Measurements from ENCODE around the gene ZMYND8.

The ZMYND8 gene

DNA sequence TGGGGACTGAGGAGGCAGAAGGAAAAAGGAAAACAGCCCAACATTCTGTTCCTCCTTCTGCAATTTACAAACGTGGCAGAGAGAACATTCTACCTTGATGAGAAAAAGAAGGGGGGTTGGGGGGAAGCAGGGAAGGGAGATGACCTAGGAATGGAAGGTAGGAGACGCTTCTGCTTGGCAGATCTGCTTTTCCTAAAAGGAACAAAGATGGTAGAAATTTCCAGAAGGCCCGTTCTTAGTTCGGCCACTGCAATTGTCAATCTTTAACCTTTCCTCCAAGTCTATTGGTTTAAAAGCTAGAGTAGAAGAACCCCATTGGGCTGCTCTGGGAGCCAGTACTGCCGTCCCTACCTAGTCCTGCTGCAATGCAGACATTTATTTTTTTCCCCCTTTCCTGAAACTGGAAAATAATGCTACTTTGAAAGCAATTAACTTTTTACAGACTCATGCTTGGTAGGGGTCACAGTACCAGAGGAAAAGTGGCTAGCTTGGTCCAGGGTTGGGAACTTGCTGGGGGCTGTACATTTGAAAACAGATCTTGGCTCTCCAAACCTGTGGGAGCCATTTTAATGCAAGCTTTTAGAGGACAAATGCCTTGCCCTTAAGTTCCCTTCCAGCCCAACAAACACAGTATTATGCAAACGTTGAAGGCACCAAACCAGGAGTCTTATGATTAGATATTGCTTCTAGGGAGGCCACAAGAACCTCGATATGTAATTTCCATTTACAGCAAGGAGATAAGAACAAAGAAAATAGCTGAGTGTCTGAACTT, 2.6 kb downstream of the ZMYND8 start:
- DNase-seq: peak in 1 of 2 experiments; percentile 12

GRCh38 chr20:47353239-47353691, 3.2 kb downstream of the ZMYND8 start:
- DNase-seq: no peak

DNA sequence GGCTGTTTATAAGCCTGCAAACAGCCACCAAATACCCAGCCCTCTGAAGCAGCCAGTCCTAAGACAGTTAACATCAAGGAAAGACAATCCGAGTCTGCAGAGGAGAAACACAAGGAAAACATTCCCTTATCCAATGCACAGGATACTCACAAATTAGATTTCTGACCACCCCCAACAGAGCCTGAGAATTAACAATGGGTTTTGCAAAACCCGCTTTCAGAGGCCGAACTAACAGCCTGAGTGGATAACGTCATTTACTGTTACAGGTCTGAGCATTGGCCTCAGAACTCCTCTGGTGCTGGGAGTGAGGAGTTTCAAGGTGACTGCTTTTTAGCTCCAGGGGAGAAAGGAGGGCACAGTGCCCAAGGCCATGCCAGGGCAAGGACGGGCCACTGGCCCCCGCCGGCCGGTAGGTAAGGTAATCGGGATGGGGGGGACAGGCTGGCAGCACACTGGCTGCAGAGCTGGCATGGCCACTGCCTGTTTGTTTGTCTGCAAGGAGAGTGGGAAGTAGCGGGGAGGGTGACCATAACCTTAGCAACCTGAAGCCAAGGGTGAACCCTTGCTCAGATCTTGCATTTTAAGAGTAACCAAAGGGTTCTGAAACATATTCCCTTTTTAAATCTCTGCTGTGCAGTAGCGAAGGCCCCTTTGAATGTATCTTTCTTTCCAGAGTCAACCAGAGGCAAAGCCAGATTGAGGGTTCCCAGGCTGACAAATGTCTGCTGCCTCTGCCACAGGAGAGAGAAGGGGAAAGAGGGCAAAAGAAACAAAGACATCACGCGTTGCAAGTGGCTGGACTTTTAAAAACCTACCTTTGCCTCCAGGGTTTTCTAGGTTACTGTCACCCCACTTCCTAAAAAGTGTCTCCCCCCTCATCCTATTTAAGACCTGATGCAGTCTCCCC, 3.9 kb downstream of the ZMYND8 start:
- no peak for DNase-seq

GRCh38 chr20:47351643-47352331, 4.7 kb downstream of the ZMYND8 start:
- DNase-seq: no peak

- DNase-seq: no peak
Observed at GRCh38 chr20:47350691-47351545, 5.6 kb downstream of the ZMYND8 start.

GRCh38 chr20:47350181-47350550, 6.3 kb downstream of the ZMYND8 start:
- DNase-seq: peak in 1 of 2 experiments; percentile 7

DNA sequence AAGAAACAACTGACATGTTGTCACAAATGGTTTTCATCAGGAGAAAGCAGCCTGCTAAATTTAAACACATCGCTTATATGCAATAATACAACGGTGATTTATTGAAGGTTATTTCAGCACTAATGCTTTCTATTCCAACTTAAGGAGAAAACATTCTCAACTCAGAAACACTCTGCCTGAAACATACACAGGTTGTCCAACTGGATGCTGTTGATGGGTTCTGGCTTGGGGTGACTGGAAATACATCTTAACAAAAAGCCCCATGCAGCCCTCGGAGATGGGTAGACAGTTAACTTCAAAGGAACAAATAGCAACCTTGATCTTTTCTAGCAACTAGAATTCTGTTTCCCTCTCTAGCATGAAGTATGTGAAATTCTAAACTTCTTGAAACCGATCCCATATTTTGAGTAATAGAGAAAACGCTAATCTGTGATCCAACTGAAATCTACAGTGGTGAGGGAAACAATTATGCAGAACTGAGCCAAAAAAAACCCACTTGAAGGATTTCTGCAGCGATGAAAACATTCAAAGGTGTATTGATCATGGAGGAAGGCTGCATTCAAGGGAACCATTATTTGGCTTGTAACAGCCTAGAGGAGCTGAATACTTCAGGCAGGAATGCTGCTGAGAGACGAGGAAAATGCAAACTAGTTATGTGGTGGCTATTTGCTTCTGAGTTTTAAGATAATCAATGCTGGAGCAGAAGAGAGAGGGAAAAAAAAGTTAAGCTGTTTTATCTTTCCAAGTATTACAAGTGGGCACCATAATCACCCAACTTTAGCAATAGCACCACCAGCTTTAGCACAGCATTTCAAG, 6.9 kb downstream of the ZMYND8 start:
- DNase-seq: no peak

GRCh38 chr20:47348539-47349142, 7.9 kb downstream of the ZMYND8 start:
- DNase-seq: no peak

DNA sequence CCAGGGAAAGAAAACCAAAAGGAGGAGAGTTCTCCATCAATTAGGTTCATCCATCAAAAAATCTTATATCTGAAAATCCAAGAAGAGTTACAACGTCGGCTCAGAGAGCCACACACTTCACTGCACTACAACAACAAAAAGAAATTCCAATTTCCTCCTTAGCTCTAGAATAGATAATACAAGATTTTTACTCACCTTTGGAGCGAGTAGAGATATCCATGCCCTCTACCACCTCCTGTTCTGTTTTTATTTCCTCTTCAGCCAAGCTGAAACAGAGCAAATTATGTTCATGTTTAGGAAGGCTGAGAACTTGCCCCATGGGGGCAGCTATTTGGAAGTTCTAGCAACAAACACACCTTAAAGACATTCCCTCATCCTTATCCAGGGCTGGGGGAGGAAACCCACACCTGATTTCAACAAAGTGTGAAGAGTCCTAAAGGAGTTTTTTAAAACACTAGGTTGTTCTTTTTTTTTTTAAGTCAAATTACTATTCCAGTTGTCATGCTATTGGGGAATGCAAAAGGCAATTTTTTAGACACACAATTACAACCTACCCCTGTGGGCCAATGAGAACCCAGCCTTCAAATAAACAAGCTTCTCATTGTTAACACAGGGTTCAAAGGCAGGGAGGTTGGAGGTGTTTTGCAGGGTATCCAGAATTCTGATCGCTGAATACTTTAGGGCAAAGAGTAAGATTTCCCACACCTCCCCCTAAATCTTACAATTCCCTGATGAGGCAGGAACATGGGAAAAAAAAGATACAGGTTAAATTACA, 8.7 kb downstream of the ZMYND8 start:
- no peak for DNase-seq

- no peak for DNase-seq
Observed at GRCh38 chr20:47346172-47346571, 10.3 kb downstream of the ZMYND8 start.

GRCh38 chr20:47345214-47345613, 11.3 kb downstream of the ZMYND8 start:
- DNase-seq: no peak

DNA sequence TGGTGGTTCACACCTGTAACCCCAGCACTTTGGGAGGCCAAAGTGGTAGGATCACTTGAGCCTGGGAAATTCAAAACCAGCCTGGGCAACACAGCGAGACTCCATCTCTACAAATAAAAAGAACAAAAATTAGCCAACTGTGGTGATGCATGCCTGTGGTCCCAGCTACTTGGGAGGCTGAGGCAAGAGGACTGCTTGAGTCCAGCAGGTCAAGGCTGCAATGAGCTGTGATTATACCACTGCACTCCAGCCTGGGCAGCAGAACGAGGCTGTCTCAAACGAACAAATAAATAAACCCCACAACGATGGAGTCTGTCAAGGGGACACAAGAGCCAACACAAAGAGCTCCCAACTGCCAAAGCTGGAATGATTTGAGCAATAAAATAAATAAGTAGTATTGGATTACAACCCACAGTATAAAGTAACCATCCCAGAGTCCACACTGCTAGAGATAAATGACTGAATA, 13.5 kb downstream of the ZMYND8 start:
- DNase-seq: no peak

DNA sequence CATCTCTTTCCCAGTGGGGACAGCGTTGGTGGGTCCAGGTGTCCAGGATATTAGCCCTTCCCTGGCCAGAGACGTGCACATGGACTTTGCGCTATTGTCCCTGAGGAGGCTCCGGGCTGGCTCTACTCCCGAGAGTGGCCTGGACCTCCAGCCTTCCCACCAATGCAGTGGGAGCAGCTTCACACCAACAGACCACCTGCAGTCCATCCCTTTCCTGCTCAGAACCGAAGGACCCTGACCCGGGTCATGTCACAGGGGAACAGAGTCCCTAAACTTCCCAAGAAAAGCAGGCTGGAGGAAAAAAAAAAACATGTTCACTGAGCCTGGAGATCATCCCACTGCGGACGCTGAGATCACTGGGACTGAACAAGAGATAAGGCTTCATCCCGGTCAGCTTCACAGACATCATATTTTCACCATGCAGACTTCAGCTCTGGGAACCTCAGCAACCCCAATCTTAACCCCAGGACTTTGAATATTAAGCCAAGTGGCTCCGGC, 18.3 kb downstream of the ZMYND8 start:
- no peak for DNase-seq

GRCh38 chr20:47337413-47337812, 19.1 kb downstream of the ZMYND8 start:
- no peak for DNase-seq

- no peak for DNase-seq
Observed at GRCh38 chr20:47336129-47336754, 20.3 kb downstream of the ZMYND8 start.

DNA sequence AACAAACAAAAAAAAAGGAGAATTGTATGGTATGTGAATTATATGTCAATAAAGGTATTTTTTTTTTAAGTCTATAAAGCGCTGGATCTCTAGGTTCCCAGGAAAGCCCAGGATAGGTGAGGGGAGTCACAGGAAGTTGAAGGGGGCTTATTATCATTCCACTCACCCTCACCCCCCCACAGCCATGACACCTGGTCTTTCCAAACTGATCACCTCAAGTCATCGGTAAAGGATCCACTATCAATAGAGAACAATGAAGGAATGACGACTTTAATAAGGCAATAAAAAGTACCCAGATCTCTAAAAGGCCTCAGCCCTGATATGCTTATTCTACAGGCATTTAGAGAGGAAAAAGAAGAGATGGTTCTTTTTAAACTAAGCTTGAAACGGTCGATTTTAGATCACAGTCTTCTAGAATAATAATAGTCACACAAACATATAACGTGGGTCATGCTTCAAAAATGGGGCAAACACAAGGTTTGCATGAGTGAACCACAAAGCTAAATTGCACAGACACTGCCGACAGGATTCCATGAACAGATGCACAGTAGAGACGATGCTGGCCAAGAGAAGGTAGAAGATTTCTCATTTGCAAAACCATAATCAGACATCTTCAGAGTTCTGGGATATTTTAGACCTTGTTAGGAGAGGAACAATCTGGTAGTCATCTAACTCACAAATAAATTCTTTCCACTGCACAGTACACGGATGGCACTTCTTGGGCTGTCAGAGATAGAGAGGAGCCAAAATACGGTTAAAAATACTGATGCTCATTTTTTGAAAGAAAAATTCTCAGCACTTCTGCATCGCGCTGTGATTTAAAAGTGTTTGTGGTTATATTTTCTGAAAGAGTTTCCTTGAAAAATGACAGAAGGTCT, 21.0 kb downstream of the ZMYND8 start:
- no peak for DNase-seq

GRCh38 chr20:47334022-47334551, 22.4 kb downstream of the ZMYND8 start:
- DNase-seq: no peak
